HCT116 (cell line): ENCODE data around the gene TMEM178B. TPM values are rescaled to one million over a fixed set of nuclear protein-coding genes. Genes with fewer than 3 reads are reported as not detected.

Experiments used
- ATAC-seq: fragments of 200-7000 bp; cut with Tn5 transposase; 2 replicates; pipeline ENCODE4 v1.9.1; 2020; ENCODE audit warnings: mild to moderate bottlenecking, moderate library complexity
- BruUV-seq: library from RNA; stranded (reverse); fragments of 400-500 nt; replicated peaks from 2 replicates; lab custom pipeline; 2021; lab: Mats Ljungman, UMichigan
- CTCF ChIA-PET: fragments of 300-600 bp; sonication (Branson Sonifier 250); formaldehyde crosslinking; loops from one replicate; lab custom pipeline; 2021; ENCODE audit warnings: antibody characterized with exemption; lab: Charles Lee
- POLR2A ChIA-PET: fragments of 300-600, 350-600 bp; sonication (Branson Sonifier 250); formaldehyde crosslinking; loops from one replicate; lab custom pipeline; 2021; ENCODE audit warnings: antibody characterized with exemption; lab: Charles Lee
- RAD21 ChIA-PET, 2 experiments: fragments of 300-600 bp; sonication (Branson Sonifier 250); formaldehyde crosslinking; loops; one replicate each; lab custom pipeline; 2023; ENCODE audit warnings: low total read pairs in 2 of 2; ENCODE audit not compliant: uncharacterized antibody in 2 of 2, unreplicated experiment in 2 of 2, low non-redundant PET in 1 of 2; lab: Charles Lee
- DNase-seq: peaks from one replicate; pipeline ENCODE4 v3.0.0-alpha.2; 2010; ENCODE audit warnings: low read depth, low spot score
- H2AFZ ChIP-seq: fragments of 200-600 bp; shearing (Covaris generic), sonication (generic); 2 replicates; pipeline ENCODE4 v1.6.1; 2017; ENCODE audit warnings: low read depth, mixed run types, mixed read lengths, antibody characterized with exemption, low read length; ENCODE audit not compliant: poor library complexity, severe bottlenecking
- H3K27ac ChIP-seq: 2 replicates; pipeline ENCODE4 v1.5.1; 2012; ENCODE audit warnings: low read depth, low read length
- H3K27me3 ChIP-seq: fragments of 200-600 bp; sonication (generic); 2 replicates; pipeline ENCODE4 v1.6.1; 2016; ENCODE audit warnings: mixed run types, low read length, mixed read lengths; ENCODE audit not compliant: insufficient read depth
- H3K36me3 ChIP-seq, 2 experiments: fragments of 200-500 bp in 1 of 2; fragments of 200-600 bp in 1 of 2; sonication (Bioruptor generic) in 1 of 2; sonication (generic) in 1 of 2; 2 replicates each; pipeline versions ENCODE4 v1.5.1 to v1.6.1; 2014 to 2016; ENCODE audit warnings: low read length in 2 of 2, inconsistent platforms in 1 of 2, mixed read lengths in 1 of 2, mixed run types in 1 of 2; ENCODE audit not compliant: insufficient read depth in 2 of 2, control insufficient read depth in 1 of 2
- H3K4me1 ChIP-seq, 2 experiments: fragments of 200-600 bp in 1 of 2; sonication (generic) in 1 of 2; 2 replicates each; pipeline versions ENCODE4 v1.5.1 to v1.6.1; 2012 to 2017; ENCODE audit warnings: low read length in 2 of 2, inconsistent platforms in 1 of 2, mild to moderate bottlenecking in 1 of 2, mixed read lengths in 1 of 2, mixed run types in 1 of 2, moderate library complexity in 1 of 2; ENCODE audit not compliant: insufficient read depth in 2 of 2, control insufficient read depth in 1 of 2
- H3K4me2 ChIP-seq: fragments of 200-600 bp; sonication (generic); 2 replicates; pipeline ENCODE4 v1.6.1; 2017; ENCODE audit warnings: mixed run types, low read length, mixed read lengths
- H3K4me3 ChIP-seq, 2 experiments: fragments of 200-600 bp in 1 of 2; sonication (generic) in 1 of 2; replicated peaks in 1 of 2; 2 replicates each; pipeline ENCODE4 v1.5.1; 2011 to 2016; ENCODE audit warnings: low read length in 2 of 2, control low read depth in 1 of 2, low read depth in 1 of 2, mild to moderate bottlenecking in 1 of 2, mixed read lengths in 1 of 2, mixed run types in 1 of 2
- H3K79me2 ChIP-seq: fragments of 200-600 bp; sonication (generic); 2 replicates; pipeline ENCODE4 v1.6.1; 2017; ENCODE audit warnings: mild to moderate bottlenecking, mixed run types, low read length, moderate library complexity, mixed read lengths; ENCODE audit not compliant: insufficient read depth
- H3K9ac ChIP-seq: fragments of 200-600 bp; sonication (generic); 2 replicates; pipeline ENCODE4 v1.6.1; 2016; ENCODE audit warnings: low read length, mixed read lengths
- H3K9me2 ChIP-seq: fragments of 200-600 bp; sonication (generic), shearing (Covaris generic); 2 replicates; pipeline ENCODE4 v1.6.1; 2017; ENCODE audit warnings: mixed run types, mild to moderate bottlenecking, moderate library complexity; ENCODE audit not compliant: insufficient read depth
- H3K9me3 ChIP-seq, 2 experiments: fragments of 200-500 bp in 1 of 2; fragments of 200-600 bp in 1 of 2; sonication (Bioruptor generic) in 1 of 2; sonication (generic) in 1 of 2; 2 replicates each; pipeline ENCODE4 v1.6.1; 2014 to 2017; ENCODE audit warnings: low read length in 2 of 2, mixed read lengths in 2 of 2, inconsistent platforms in 1 of 2, low read depth in 1 of 2, mild to moderate bottlenecking in 1 of 2, mixed run types in 1 of 2, moderate library complexity in 1 of 2; ENCODE audit not compliant: control insufficient read depth in 1 of 2, insufficient read depth in 1 of 2
- H4K20me1 ChIP-seq: fragments of 200-600 bp; sonication (generic), shearing (Covaris generic); 2 replicates; pipeline ENCODE4 v1.6.1; 2017; ENCODE audit warnings: mixed run types, mild to moderate bottlenecking, moderate library complexity; ENCODE audit not compliant: insufficient read depth
- CEBPB ChIP-seq: IDR thresholded peaks from 2 replicates; pipeline ENCODE4 v1.6.1; 2012; ENCODE audit warnings: low read depth
- EGR1 ChIP-seq: IDR thresholded peaks from 2 replicates; pipeline ENCODE4 v1.6.1; 2012; ENCODE audit warnings: low read depth
- ELF1 ChIP-seq: IDR thresholded peaks from 2 replicates; pipeline ENCODE4 v1.6.1; 2012; ENCODE audit warnings: low read depth, borderline replicate concordance
- JUND ChIP-seq: IDR thresholded peaks from 2 replicates; pipeline ENCODE4 v1.6.1; 2012
- MAX ChIP-seq: IDR thresholded peaks from 2 replicates; pipeline ENCODE4 v1.6.1; 2012
- POLR2AphosphoS5 ChIP-seq: IDR thresholded peaks from 2 replicates; pipeline ENCODE4 v1.6.1; 2011; ENCODE audit warnings: mild to moderate bottlenecking, low read depth, low read length, moderate library complexity
- REST ChIP-seq: IDR thresholded peaks from 2 replicates; pipeline ENCODE4 v1.6.1; 2012; ENCODE audit warnings: low read depth
- SIN3A ChIP-seq: IDR thresholded peaks from 2 replicates; pipeline ENCODE4 v1.6.1; 2012; ENCODE audit warnings: low read depth
- ZNF274 ChIP-seq: fragments of 200-500 bp; sonication (Bioruptor generic); IDR thresholded peaks from 2 replicates; pipeline ENCODE4 v1.6.1; 2014; ENCODE audit warnings: mild to moderate bottlenecking, low read depth, low read length, inconsistent platforms
- intact Hi-C: fragments of 100-400 bp; cut with micrococcal nuclease; formaldehyde crosslinking; loops from 2 replicates; pipeline ENCODE4 v1.10.0; 2022
- total RNA-seq: library from RNA; stranded (reverse); gene quantifications from one replicate; pipeline ENCODE4 v1.2.1, GENCODE V29; 2021; ENCODE audit not compliant: unreplicated experiment

Gene TMEM178B
- total RNA-seq, 1 experiment from 2014 or later = 0.02 TPM

DNA sequence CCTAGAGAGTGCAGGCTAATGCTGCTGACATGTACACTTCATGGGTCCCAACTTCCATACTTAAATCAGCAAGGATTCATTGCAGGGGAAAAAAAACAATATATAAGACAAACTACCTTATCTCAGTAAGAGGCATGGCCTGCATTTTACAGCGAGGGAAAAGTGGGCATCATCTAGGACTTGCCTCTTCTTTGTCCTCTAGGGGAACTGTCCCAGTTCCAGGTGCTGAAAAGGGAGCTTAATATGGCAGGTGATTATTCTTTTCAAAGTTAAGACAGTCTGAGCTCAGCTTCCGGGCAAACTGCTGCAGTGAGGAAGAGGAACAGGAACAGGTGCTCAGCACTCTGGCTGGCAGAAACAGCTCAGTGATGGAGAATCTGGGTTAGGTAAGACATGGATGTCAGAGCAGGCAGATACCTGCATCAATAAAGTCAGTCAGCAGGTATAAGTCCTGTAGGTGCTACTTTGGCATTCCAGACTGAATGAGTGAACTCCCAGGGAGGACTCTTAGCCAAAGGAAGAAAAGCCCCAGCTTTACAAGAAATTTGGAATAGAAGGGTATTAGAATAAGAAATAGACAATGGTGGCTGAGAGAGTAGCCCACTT lies 147.2 kb downstream of the TMEM178B start:
- Histone ChIP-seq H3K9me2 (no peaks in the 10 kb centered on the region), H3K27me3 (peaks cover 6% of the 10 kb centered on the region; the same call in 1 of the 2 replicates), H3K79me2 (no peaks in the 10 kb centered on the region), H3K4me2 (no peak overlapping the region), H3K27ac (no peak overlapping the region), H3K4me3 (no peak overlapping the region), H3K4me1 (no peaks in the 10 kb centered on the region), H3K9me3 (no peaks in the 10 kb centered on the region), H4K20me1 (no peaks in the 10 kb centered on the region), H2AFZ (no peak overlapping the region), H3K9ac (no peak overlapping the region)
- DNase-seq = no peak
- POLR2A ChIA-PET = no interaction called here
- ATAC-seq = no peak
- RAD21 ChIA-PET = no interaction called here
- intact Hi-C loops = loop anchor here (5.0 to 10.0 kb wide), 4 partner anchors 204 to 706 kb away; no protein-coding TSS in a partner anchor
- BruUV-seq = no TSS peak
- TF ChIP-seq ZNF274 = no peak
- no peak for TF ChIP-seq EGR1
- no peak for TF ChIP-seq MAX
- peak; percentile 61 for TF ChIP-seq REST
- TF ChIP-seq POLR2AphosphoS5 = no peak
- no peak for TF ChIP-seq JUND
- no peak for TF ChIP-seq SIN3A
- TF ChIP-seq ELF1 = no peak
- no peak for TF ChIP-seq CEBPB
- TF ChIP-seq, all 23 proteins: peak for 1
- CTCF ChIA-PET = interaction anchor here (0.6 to 1.5 kb wide), 2 partner anchors 452 to 546 kb away, joined by 3 to 4 read pairs; no protein-coding TSS in a partner anchor
- H3K36me3 ChIP-seq = no peaks in the 10 kb centered on the region
